GM18526 (cell line): ENCODE measurements around the gene MVD.

Source experiments
- POLR2A ChIP-seq: IDR thresholded peaks from 3 replicates; pipeline ENCODE4 v1.6.1; 2011; ENCODE audit not compliant: insufficient read length; ENCODE audit errors: extremely low read depth

Gene MVD

GRCh38 chr16:88646345-88647034, 16.4 kb downstream of the MVD start:
- TF ChIP-seq POLR2A: no peak

- no peak for TF ChIP-seq POLR2A
Observed at GRCh38 chr16:88645941-88646340, 16.9 kb downstream of the MVD start.

GRCh38 chr16:88645455-88645854, 17.4 kb downstream of the MVD start:
- TF ChIP-seq POLR2A: no peak

GRCh38 chr16:88643644-88643932, 19.3 kb downstream of the MVD start:
- TF ChIP-seq POLR2A: no peak

GRCh38 chr16:88642881-88643643, 19.8 kb downstream of the MVD start:
- no peak for TF ChIP-seq POLR2A

GRCh38 chr16:88640498-88641247, 22.2 kb downstream of the MVD start:
- peak; percentile 14 for TF ChIP-seq POLR2A

GRCh38 chr16:88640039-88640495, 22.8 kb downstream of the MVD start:
- no peak for TF ChIP-seq POLR2A

- TF ChIP-seq POLR2A: no peak
Observed at GRCh38 chr16:88639231-88640038, 23.5 kb downstream of the MVD start.

- no peak for TF ChIP-seq POLR2A
Observed at GRCh38 chr16:88638323-88639230, 24.3 kb downstream of the MVD start, which contains the start of gene IL17C. Gene IL17C (plus strand): TSS chr16:88638572. CDS start chr16:88638642, 70 bp downstream.

- TF ChIP-seq POLR2A: no peak
Observed at GRCh38 chr16:88636488-88637265, 26.2 kb downstream of the MVD start.

GRCh38 chr16:88635671-88636319, 27.1 kb downstream of the MVD start:
- no peak for TF ChIP-seq POLR2A

- no peak for TF ChIP-seq POLR2A
Observed at GRCh38 chr16:88634994-88635670, 27.8 kb downstream of the MVD start.

GRCh38 chr16:88634141-88634993, 28.5 kb downstream of the MVD start:
- TF ChIP-seq POLR2A: peak; percentile 33
